WI38 (cell line): ENCODE data around the gene KIF3B.
"Not testable (repeated sequence)": the region's sequence is repeated elsewhere in the genome, so short reads cannot be mapped to it uniquely, and the experiment has no call there.

ENCODE experiments used
- H3K4me3 ChIP-seq: 2 replicates; pipeline ENCODE4 v1.5.1; 2011; ENCODE audit warnings: low read depth, mild to moderate bottlenecking, control low read depth, low read length
- CTCF ChIP-seq: IDR thresholded peaks from 2 replicates; pipeline ENCODE4 v1.5.1; 2012; ENCODE audit warnings: low read depth, mild to moderate bottlenecking, control low read depth, low read length

The KIF3B gene

GRCh38 chr20:32278199-32278643, 770 bp downstream of the KIF3B start:
- no peak for TF ChIP-seq CTCF

GRCh38 chr20:32281711-32282110, 4.3 kb downstream of the KIF3B start:
- no peak for TF ChIP-seq CTCF
- H3K4me3 ChIP-seq: no peak overlapping the region

More at GRCh38 chr20:32278199-32278643, 770 bp downstream of the KIF3B start:
- H3K4me3 ChIP-seq: peak overlapping the region; percentile 93

DNA sequence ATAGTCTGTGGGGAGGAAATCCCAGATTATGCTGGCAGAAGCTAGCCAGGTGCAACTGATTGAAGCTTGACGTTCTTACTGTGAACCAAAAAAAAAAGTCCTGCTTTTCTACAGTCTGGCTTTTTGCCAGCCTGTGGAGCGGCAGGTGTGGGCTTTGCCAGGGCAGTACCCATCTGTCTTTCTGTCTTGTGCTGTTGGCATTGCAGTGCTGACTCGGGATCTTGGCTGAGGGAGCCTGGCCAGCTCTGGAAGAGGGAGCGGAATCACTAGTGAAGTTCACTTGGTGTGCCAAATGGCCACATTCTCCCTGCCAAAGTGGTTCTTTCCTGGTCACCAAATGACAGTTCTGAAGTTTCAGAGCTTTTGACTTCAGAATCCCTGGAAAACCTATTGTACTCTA, 5.0 kb downstream of the KIF3B start:
- no peak for TF ChIP-seq CTCF
- no peak overlapping the region for H3K4me3 ChIP-seq

GRCh38 chr20:32285082-32285620, 7.7 kb downstream of the KIF3B start:
- H3K4me3 ChIP-seq: no peak overlapping the region
- no peak for TF ChIP-seq CTCF

DNA sequence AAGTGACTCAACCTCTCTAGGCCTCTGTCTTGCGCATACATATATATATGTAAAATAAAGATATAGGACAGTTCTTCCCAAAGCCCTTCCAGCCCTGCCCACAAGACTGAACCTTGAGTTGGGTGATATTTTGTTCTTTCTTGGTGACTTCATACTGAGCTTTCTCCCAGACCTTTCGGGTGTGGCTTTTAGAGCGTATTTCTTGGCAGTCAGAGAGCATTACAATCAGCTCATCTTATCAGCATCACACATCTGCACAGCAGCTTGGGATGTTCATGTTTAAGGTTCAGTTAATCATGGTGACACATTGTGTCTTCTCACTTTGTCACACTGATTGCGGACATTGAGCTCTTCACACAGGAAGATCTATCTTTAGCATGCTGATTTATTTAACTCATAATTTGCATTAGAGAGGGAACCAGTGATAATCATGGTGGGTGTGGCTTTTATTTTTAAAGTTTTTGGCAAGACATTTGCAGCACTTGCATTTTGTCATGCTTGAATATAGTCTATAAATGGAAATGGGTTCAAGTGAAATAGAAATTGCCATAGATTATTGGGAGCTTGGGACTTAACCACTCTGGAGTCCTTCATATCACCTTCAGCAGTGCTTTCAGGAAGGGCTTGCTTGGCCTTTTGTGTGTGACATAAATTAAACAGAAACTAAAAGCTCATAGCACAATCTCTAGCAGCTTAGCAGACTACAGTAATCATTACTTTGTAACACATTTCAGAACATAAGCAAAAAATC, 8.3 kb downstream of the KIF3B start:
- TF ChIP-seq CTCF: no peak
- no peak overlapping the region for H3K4me3 ChIP-seq

GRCh38 chr20:32287231-32287638, 9.8 kb downstream of the KIF3B start:
- H3K4me3 ChIP-seq: no peak overlapping the region
- TF ChIP-seq CTCF: no peak

DNA sequence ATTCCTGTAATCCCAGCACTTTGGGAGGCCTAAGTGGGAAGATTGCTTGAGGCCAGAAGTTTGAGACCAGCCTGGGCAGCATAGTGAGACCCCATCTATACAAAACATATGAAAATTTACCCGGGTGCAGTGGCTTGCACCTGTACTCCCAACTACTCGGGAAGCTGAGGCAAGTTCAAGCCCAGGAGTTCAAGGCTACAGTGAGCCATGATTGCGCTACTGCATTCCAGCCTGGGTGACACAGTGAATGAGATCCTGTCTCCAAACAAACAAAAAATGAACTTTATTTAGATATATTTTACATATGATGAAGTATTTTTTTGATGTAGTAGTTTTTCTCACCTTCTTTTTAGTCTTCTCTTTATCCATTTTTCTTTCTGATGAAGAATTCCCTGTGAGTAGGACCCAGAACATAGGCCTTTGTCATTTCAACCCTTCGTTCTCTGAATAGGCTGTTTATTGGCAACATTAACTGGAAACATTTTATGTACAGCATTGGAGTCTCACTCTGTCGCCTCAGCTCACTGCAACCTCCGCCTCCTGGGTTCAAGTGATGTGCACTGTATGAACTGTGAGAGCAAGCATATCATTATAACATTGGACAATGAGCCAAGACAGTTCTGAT, 10.9 kb downstream of the KIF3B start:
- no peak for TF ChIP-seq CTCF
- H3K4me3 ChIP-seq: no peak overlapping the region

- not testable (repeated sequence) for H3K4me3 ChIP-seq
Measured at GRCh38 chr20:32289299-32289660, 11.8 kb downstream of the KIF3B start.
